Omental fat pad (tissue), 4 donors: ENCODE measurements around the gene OR1K1. TPM values are rescaled to one million over a fixed set of nuclear protein-coding genes. Genes with fewer than 3 reads are reported as not detected.

Experiments used
- ATAC-seq: fragments of 150-250 bp; one replicate; pipeline ENCODE4 v1.9.1; 2016; ENCODE audit warnings: mild to moderate bottlenecking, moderate library complexity; ENCODE audit not compliant: low FRiP score
- DNase-seq: peaks from one replicate; pipeline ENCODE4 v3.0.0-alpha.2; 2019; ENCODE audit warnings: low spot score
- CTCF ChIP-seq, 3 donors: fragments of 450-650 bp; IDR thresholded peaks; one replicate each; pipeline ENCODE4 v1.5.1; 2016 to 2017; ENCODE audit warnings: antibody characterized with exemption in 3 of 3, mild to moderate bottlenecking in 3 of 3, moderate library complexity in 2 of 3
- total RNA-seq, 4 donors: library from RNA; depleted of rRNA; stranded (reverse); fragments of >200 nt; gene quantifications; one replicate each; pipeline ENCODE4 v1.1.0, GENCODE V29; 2016

The OR1K1 gene
- total RNA-seq, 4 donors from 2014 or later = not detected

GRCh38 chr9:122780026-122780425 is 19.9 kb upstream of the OR1K1 start:
- no peak for TF ChIP-seq CTCF (IDR thresholded peaks at IDR 0.05)
- ATAC-seq = no peak
- no peak for DNase-seq

- TF ChIP-seq CTCF (IDR thresholded peaks at IDR 0.05) = no peak
- DNase-seq = no peak
- no peak for ATAC-seq
These were observed 18.3 kb upstream of the OR1K1 start for GRCh38 chr9:122781671-122782070.

GRCh38 chr9:122785269-122785668 is 14.7 kb upstream of the OR1K1 start:
- ATAC-seq (no peak), DNase-seq (no peak)
- no peak for TF ChIP-seq CTCF (IDR thresholded peaks at IDR 0.05)

GRCh38 chr9:122786338-122786737 is 13.6 kb upstream of the OR1K1 start:
- no peak for ATAC-seq
- no peak for TF ChIP-seq CTCF (IDR thresholded peaks at IDR 0.05)
- DNase-seq = no peak

GRCh38 chr9:122788831-122789230 is 11.1 kb upstream of the OR1K1 start, which contains the start of gene OR5C1:
Gene OR5C1 (plus strand): TSS chr9:122788933. CDS start chr9:122788933, 0 bp downstream.
- DNase-seq = no peak
- ATAC-seq = no peak
- no peak for TF ChIP-seq CTCF (IDR thresholded peaks at IDR 0.05)

- no peak for DNase-seq
- no peak for TF ChIP-seq CTCF (IDR thresholded peaks at IDR 0.05)
- no peak for ATAC-seq
These were observed 10.5 kb upstream of the OR1K1 start for GRCh38 chr9:122789256-122790046.
